ENCODE measurements around the gene MS4A6E.

- TF ChIP-seq TCF7 (CRISPR knock-in tag; IDR thresholded peaks at IDR 0.05; ENCODE audit: low read depth) = no peak
- no peak for TF ChIP-seq ZBTB21 (CRISPR knock-in tag; IDR thresholded peaks at IDR 0.05; ENCODE audit: borderline replicate concordance)
Measured at GRCh38 chr11:60332846-60333245, 5.8 kb downstream of the MS4A6E start.
